Smooth muscle cell (in vitro differentiated cells): Measurements from ENCODE around the gene AMBN. TPM values are rescaled to one million over a fixed set of nuclear protein-coding genes. Genes with fewer than 3 reads are reported as not detected.
A peak's percentile ranks its signal among the peaks of the same experiment; 100 is the strongest.
"Not testable (repeated sequence)": the region's sequence is repeated elsewhere in the genome, so short reads cannot be mapped to it uniquely, and the experiment has no call there.

Source experiments
- DNase-seq: peaks from one replicate; lab custom pipeline; 2025; ENCODE audit not compliant: unreplicated experiment; lab: John Stamatoyannopoulos, UW
- H2AFZ ChIP-seq: fragments of 200-600 bp; sonication (generic); 2 replicates; pipeline ENCODE4 v1.6.0; 2016; ENCODE audit warnings: antibody characterized with exemption, low read depth, mild to moderate bottlenecking
- H3F3A ChIP-seq: fragments of 200-600 bp; sonication (generic); 2 replicates; pipeline ENCODE4 v1.6.0; 2017; ENCODE audit warnings: antibody characterized with exemption, low read depth
- H3K27ac ChIP-seq: fragments of 200-600 bp; sonication (generic); 2 replicates; pipeline ENCODE4 v1.5.1; 2016; ENCODE audit warnings: low read depth, mild to moderate bottlenecking
- H3K27me3 ChIP-seq: fragments of 200-600 bp; sonication (generic); 2 replicates; pipeline ENCODE4 v1.6.1; 2016; ENCODE audit warnings: low read depth, mild to moderate bottlenecking
- H3K36me3 ChIP-seq: fragments of 200-600 bp; sonication (generic); 2 replicates; pipeline ENCODE4 v1.5.1; 2016; ENCODE audit warnings: low read depth
- H3K4me1 ChIP-seq: fragments of 200-600 bp; sonication (generic); 2 replicates; pipeline ENCODE4 v1.5.1; 2016; ENCODE audit warnings: low read depth
- H3K4me2 ChIP-seq: fragments of 200-600 bp; sonication (generic); 2 replicates; pipeline ENCODE4 v1.6.0; 2016; ENCODE audit warnings: mild to moderate bottlenecking
- H3K4me3 ChIP-seq: fragments of 200-600 bp; sonication (generic); 2 replicates; pipeline ENCODE4 v1.5.1; 2016; ENCODE audit warnings: mild to moderate bottlenecking
- H3K79me2 ChIP-seq: fragments of 200-600 bp; sonication (generic); 2 replicates; pipeline ENCODE4 v1.6.0; 2016; ENCODE audit warnings: low read depth, mild to moderate bottlenecking
- H3K9ac ChIP-seq: fragments of 200-600 bp; sonication (generic); 2 replicates; pipeline ENCODE4 v1.6.0; 2016; ENCODE audit warnings: low read depth
- H3K9me3 ChIP-seq: fragments of 200-600 bp; sonication (generic); replicated peaks from 2 replicates; pipeline ENCODE4 v1.5.1; 2016; ENCODE audit warnings: low read depth
- H4K20me1 ChIP-seq: fragments of 200-600 bp; sonication (generic); 2 replicates; pipeline ENCODE4 v1.6.0; 2016; ENCODE audit warnings: low read depth
- CTCF ChIP-seq: fragments of 200-600 bp; sonication (generic); IDR thresholded peaks from 2 replicates; pipeline ENCODE4 v1.5.1; 2017; ENCODE audit warnings: borderline replicate concordance, mild to moderate bottlenecking, antibody characterized with exemption; ENCODE audit not compliant: insufficient read depth, poor library complexity, severe bottlenecking
- WGBS: methylation state at CpG from one replicate; pipeline ENCODE4 v1.1.7; 2016; ENCODE audit warnings: low lambda C conversion rate; 5-methylcytosine and 5-hydroxymethylcytosine counted together
- polyA plus RNA-seq: library from polyadenylated mRNA; unstranded; fragments of >200 nt; fragmentation: Nextera tagmentation; extraction: Ambion mirVana; gene quantifications from 2 replicates; pipeline ENCODE4 v1.2.1, GENCODE V29; 2016
- total RNA-seq: library from RNA; depleted of rRNA; stranded (reverse); fragments of >200 nt; gene quantifications from 2 replicates; pipeline ENCODE4 v1.2.3, GENCODE V29; 2014

Gene AMBN
- total and polyA plus RNA-seq, 2 experiments from 2014 or later: not detected

GRCh38 chr4:70637239-70637913, 45.3 kb downstream of the AMBN start:
- H3K4me3 ChIP-seq: no peak overlapping the region
- no peak overlapping the region for H3K27ac ChIP-seq
- no peak overlapping the region for H3K9ac ChIP-seq
- no peak for DNase-seq
- H3K4me1 ChIP-seq: no peaks in the 10 kb centered on the region
- 76% methylated on average over 8 of the region's 8 CpGs for WGBS
- no peaks in the 10 kb centered on the region for H3K36me3 ChIP-seq
- no peak for TF ChIP-seq CTCF
- no peaks in the 10 kb centered on the region for H3K27me3 ChIP-seq
- no peaks in the 10 kb centered on the region for H3K9me3 ChIP-seq
- no peaks in the 10 kb centered on the region for H3K79me2 ChIP-seq
- no peaks in the 10 kb centered on the region for H3F3A ChIP-seq
- no peak overlapping the region for H3K4me2 ChIP-seq
- no peaks in the 10 kb centered on the region for H4K20me1 ChIP-seq
- H2AFZ ChIP-seq: no peak overlapping the region

GRCh38 chr4:70640192-70640591, 48.1 kb downstream of the AMBN start:
- H3K79me2 ChIP-seq: no peaks in the 10 kb centered on the region
- H3K9me3 ChIP-seq: no peaks in the 10 kb centered on the region

GRCh38 chr4:70650741-70651140, 58.7 kb downstream of the AMBN start:
- H3K9me3 ChIP-seq, H3K9ac ChIP-seq, H3K79me2 ChIP-seq, DNase-seq, H4K20me1 ChIP-seq, H3K27me3 ChIP-seq, H3K4me2 ChIP-seq, H3K4me3 ChIP-seq, H3F3A ChIP-seq, H3K27ac ChIP-seq, H2AFZ ChIP-seq, H3K4me1 ChIP-seq, H3K36me3 ChIP-seq: not testable (repeated sequence)
- WGBS: 82% methylated on average over 4 of the region's 4 CpGs

More at GRCh38 chr4:70640192-70640591, 48.1 kb downstream of the AMBN start:
- H3K4me2 ChIP-seq: no peak overlapping the region
- no peak overlapping the region for H3K27ac ChIP-seq
- H4K20me1 ChIP-seq: no peaks in the 10 kb centered on the region
- no peak overlapping the region for H3K9ac ChIP-seq
- DNase-seq: no peak
- no peaks in the 10 kb centered on the region for H3K36me3 ChIP-seq
- no peaks in the 10 kb centered on the region for H3K27me3 ChIP-seq
- 95% methylated on average over 2 of the region's 2 CpGs for WGBS
- no peak overlapping the region for H3K4me3 ChIP-seq
- no peak for TF ChIP-seq CTCF
- no peaks in the 10 kb centered on the region for H3K4me1 ChIP-seq
- H2AFZ ChIP-seq: no peak overlapping the region
- H3F3A ChIP-seq: no peaks in the 10 kb centered on the region

GRCh38 chr4:70651864-70652506, 59.9 kb downstream of the AMBN start:
- H3F3A ChIP-seq: no peaks in the 10 kb centered on the region
- peak overlapping the region; percentile 54 for H3K4me2 ChIP-seq
- H3K27ac ChIP-seq: no peak overlapping the region
- peak overlapping the region; percentile 71 for H2AFZ ChIP-seq
- no peaks in the 10 kb centered on the region for H3K36me3 ChIP-seq
- DNase-seq: no peak
- no peaks in the 10 kb centered on the region for H4K20me1 ChIP-seq
- H3K79me2 ChIP-seq: no peaks in the 10 kb centered on the region
- TF ChIP-seq CTCF: peak; percentile 48
- no peak overlapping the region for H3K4me3 ChIP-seq
- no peak overlapping the region for H3K9ac ChIP-seq
- H3K9me3 ChIP-seq: no peaks in the 10 kb centered on the region
- no peaks in the 10 kb centered on the region for H3K27me3 ChIP-seq
- H3K4me1 ChIP-seq: no peaks in the 10 kb centered on the region
- WGBS: 30% methylated on average over 4 of the region's 4 CpGs
